GM10266 (cell line): ENCODE data around the gene KCNMA1.

Experiments
- DNase-seq: peaks from one replicate; pipeline ENCODE4 v3.0.0; 2012; ENCODE audit errors: extremely low spot score
- CTCF ChIP-seq: IDR thresholded peaks from 2 replicates; pipeline ENCODE4 v1.5.1; 2012; ENCODE audit warnings: mild to moderate bottlenecking, low read depth; ENCODE audit not compliant: control insufficient read depth, insufficient read depth; ENCODE audit errors: missing control alignments

KCNMA1 gene

GRCh38 chr10:76962851-76963250, 674.8 kb downstream of the KCNMA1 start:
- DNase-seq: no peak
- no peak for TF ChIP-seq CTCF

- no peak for TF ChIP-seq CTCF
- DNase-seq: no peak
Measured at GRCh38 chr10:76961841-76962240, 675.8 kb downstream of the KCNMA1 start.

GRCh38 chr10:76959111-76959510, 678.5 kb downstream of the KCNMA1 start:
- no peak for TF ChIP-seq CTCF
- DNase-seq: no peak

- no peak for DNase-seq
- no peak for TF ChIP-seq CTCF
Measured at GRCh38 chr10:76954838-76955237, 682.8 kb downstream of the KCNMA1 start.

GRCh38 chr10:76950354-76950753, 687.3 kb downstream of the KCNMA1 start:
- DNase-seq: no peak
- TF ChIP-seq CTCF: no peak

- TF ChIP-seq CTCF: no peak
- no peak for DNase-seq
Measured at GRCh38 chr10:76946270-76946669, 691.3 kb downstream of the KCNMA1 start.

GRCh38 chr10:76945166-76945565, 692.4 kb downstream of the KCNMA1 start:
- no peak for TF ChIP-seq CTCF
- DNase-seq: no peak
